Cortex of kidney (tissue), 1 donor: ENCODE data around the gene FOXO1.

Experiments used
- DNase-seq: peaks from one replicate; lab custom pipeline; 2025; lab: John Stamatoyannopoulos, UW

FOXO1 gene

GRCh38 chr13:40635315-40635995, 31.0 kb downstream of the FOXO1 start:
- DNase-seq = no peak

- DNase-seq = no peak
Measured at GRCh38 chr13:40632915-40633314, 33.5 kb downstream of the FOXO1 start.

- no peak for DNase-seq
Measured at GRCh38 chr13:40631605-40632004, 34.8 kb downstream of the FOXO1 start.

GRCh38 chr13:40629678-40630384, 36.6 kb downstream of the FOXO1 start:
- no peak for DNase-seq

- no peak for DNase-seq
Measured at GRCh38 chr13:40626977-40627376, 39.5 kb downstream of the FOXO1 start.

GRCh38 chr13:40626561-40626960, 39.9 kb downstream of the FOXO1 start:
- DNase-seq = no peak

GRCh38 chr13:40624986-40625385, 41.5 kb downstream of the FOXO1 start:
- DNase-seq = no peak

GRCh38 chr13:40624383-40624782, 42.1 kb downstream of the FOXO1 start:
- DNase-seq = no peak

- no peak for DNase-seq
Measured at GRCh38 chr13:40622761-40623160, 43.7 kb downstream of the FOXO1 start.

GRCh38 chr13:40622246-40622645, 44.2 kb downstream of the FOXO1 start:
- no peak for DNase-seq

GRCh38 chr13:40619479-40619814, 47.0 kb downstream of the FOXO1 start:
- DNase-seq = no peak

- no peak for DNase-seq
Measured at GRCh38 chr13:40618581-40619478, 47.6 kb downstream of the FOXO1 start.

- no peak for DNase-seq
Measured at GRCh38 chr13:40617801-40618356, 48.6 kb downstream of the FOXO1 start.

GRCh38 chr13:40615619-40616018, 50.8 kb downstream of the FOXO1 start:
- DNase-seq = no peak

- no peak for DNase-seq
Measured at GRCh38 chr13:40613914-40614313, 52.5 kb downstream of the FOXO1 start.

GRCh38 chr13:40613192-40613818, 53.1 kb downstream of the FOXO1 start:
- no peak for DNase-seq

- DNase-seq = no peak
Measured at GRCh38 chr13:40612041-40612440, 54.4 kb downstream of the FOXO1 start.

GRCh38 chr13:40611635-40612034, 54.8 kb downstream of the FOXO1 start:
- DNase-seq = no peak

- no peak for DNase-seq
Measured at GRCh38 chr13:40611004-40611403, 55.4 kb downstream of the FOXO1 start.

GRCh38 chr13:40609972-40610726, 56.3 kb downstream of the FOXO1 start:
- DNase-seq = no peak

- DNase-seq = no peak
Measured at GRCh38 chr13:40608308-40608707, 58.1 kb downstream of the FOXO1 start.
